ENCODE measurements around the gene PRR35. TPM values are rescaled to one million over a fixed set of nuclear protein-coding genes. Genes with fewer than 3 reads are reported as not detected.

PRR35 gene
- total RNA-seq, 2 donors from 2014 or later: 0.42 TPM; not detected in 1

DNA sequence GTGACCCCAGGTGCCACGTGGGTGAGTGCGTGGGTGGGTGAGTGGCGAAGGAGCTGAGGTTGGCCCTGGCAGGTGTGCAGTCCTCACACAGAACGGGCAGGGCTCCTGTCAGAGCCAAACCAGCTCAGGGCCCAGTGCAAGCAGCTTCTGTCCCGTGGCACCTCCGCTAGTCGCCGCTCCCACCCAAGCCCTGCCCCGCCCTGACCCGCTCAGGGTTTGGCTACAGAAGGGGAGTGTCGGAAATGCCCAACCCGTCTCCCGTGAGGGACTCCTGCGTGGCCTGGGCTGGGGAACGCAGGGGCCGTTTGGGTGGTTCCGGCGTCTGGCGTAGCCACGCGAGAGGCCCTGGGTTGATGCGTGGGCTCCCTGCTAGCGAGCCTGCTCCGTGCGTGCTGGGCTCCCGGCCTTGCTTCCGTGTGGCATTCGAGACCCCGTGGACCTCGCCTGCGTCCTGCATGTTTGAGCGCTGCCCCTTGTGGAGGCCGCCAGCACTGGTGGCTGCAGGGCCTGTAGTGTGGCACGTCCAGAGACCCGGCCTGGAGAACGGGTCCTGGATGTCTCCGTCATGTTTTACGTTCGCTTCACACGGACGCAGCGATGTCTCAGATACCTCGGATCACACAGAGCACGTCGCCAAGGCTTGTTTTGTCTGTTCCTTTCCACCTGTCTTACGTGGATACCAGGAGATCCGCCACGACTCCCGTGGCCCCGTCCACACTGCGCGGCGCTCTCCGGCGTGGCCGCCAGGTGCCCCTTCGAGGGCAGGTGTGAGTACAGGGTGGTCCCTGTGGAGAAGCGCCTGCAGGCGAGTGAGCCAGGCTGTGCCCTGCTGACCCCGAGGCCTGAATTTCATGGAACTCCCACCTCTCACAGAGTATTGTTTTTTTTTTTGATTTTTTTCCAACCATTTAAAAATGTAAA lies 22.5 kb upstream of the PRR35 start:
- Histone ChIP-seq H3K36me3 (no peaks in the 10 kb centered on the region), H3K4me3 (no peak overlapping the region), H3K4me1 (ENCODE audit: control insufficient read depth in 1 of 2, low read depth in 2 of 2) (no peaks in the 10 kb centered on the region), H3K27ac (no peak overlapping the region), H3K9me3 (no peaks in the 10 kb centered on the region), H3K27me3 (replicated peaks; ENCODE audit: insufficient read depth) (no peaks in the 10 kb centered on the region)
- ATAC-seq (ENCODE audit: insufficient number of reproducible peaks, low FRiP score, low read depth) (no peak), DNase-seq (ENCODE audit: low spot score) (no peak)
- TF ChIP-seq, protein P1, sequence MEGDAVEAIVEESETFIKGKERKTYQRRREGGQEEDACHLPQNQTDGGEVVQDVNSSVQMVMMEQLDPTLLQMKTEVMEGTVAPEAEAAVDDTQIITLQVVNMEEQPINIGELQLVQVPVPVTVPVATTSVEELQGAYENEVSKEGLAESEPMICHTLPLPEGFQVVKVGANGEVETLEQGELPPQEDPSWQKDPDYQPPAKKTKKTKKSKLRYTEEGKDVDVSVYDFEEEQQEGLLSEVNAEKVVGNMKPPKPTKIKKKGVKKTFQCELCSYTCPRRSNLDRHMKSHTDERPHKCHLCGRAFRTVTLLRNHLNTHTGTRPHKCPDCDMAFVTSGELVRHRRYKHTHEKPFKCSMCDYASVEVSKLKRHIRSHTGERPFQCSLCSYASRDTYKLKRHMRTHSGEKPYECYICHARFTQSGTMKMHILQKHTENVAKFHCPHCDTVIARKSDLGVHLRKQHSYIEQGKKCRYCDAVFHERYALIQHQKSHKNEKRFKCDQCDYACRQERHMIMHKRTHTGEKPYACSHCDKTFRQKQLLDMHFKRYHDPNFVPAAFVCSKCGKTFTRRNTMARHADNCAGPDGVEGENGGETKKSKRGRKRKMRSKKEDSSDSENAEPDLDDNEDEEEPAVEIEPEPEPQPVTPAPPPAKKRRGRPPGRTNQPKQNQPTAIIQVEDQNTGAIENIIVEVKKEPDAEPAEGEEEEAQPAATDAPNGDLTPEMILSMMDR (IDR thresholded peaks at IDR 0.05): no peak

GRCh38 chr16:539901-540530 lies 20.2 kb upstream of the PRR35 start:
- H3K27me3 ChIP-seq (replicated peaks; ENCODE audit: insufficient read depth): no peaks in the 10 kb centered on the region
- no peak overlapping the region for H3K27ac ChIP-seq
- no peak overlapping the region for H3K4me3 ChIP-seq
- no peaks in the 10 kb centered on the region for H3K4me1 ChIP-seq (ENCODE audit: control insufficient read depth in 1 of 2, low read depth in 2 of 2)
- no peak for DNase-seq (ENCODE audit: low spot score)
- no peak for ATAC-seq (ENCODE audit: insufficient number of reproducible peaks, low FRiP score, low read depth)
- no peaks in the 10 kb centered on the region for H3K9me3 ChIP-seq
- TF ChIP-seq, protein P1 (IDR thresholded peaks at IDR 0.05): no peak
- H3K36me3 ChIP-seq: no peaks in the 10 kb centered on the region

DNA sequence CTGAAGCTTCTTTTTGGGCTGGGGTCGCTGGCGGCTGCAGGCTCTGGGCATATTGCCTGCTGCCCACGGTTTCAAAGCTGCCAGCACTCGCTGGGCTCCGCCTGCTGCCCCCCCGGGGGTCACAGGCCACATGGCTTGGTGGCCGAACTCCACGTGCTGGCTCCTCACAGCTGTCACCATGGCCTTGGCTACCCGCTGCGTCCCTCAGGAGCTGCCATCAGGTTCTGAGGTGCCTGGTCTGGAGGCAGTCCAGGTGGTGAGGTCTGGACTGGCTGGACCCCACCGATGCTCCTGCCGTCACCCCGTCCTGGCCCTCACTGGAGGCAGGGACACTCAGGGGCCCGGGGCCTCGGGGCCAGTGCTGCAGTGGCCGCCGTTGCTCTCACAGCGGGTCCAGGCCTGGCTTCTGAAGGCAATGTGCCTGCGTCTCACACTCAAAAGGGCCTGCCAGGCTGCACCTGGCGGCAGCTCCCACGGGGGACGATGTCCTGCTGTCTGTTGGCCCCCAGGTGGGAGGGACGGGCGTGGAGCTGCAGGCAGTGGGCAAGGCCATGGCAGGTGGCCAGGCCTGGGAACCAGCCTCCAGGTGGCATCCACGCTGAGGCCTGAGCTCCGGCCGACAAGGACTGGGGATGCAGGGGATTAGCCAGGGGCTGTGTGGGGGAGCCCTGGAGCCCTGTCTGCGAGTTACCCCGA lies 19.4 kb upstream of the PRR35 start:
- no peaks in the 10 kb centered on the region for H3K36me3 ChIP-seq
- no peaks in the 10 kb centered on the region for H3K4me1 ChIP-seq (ENCODE audit: control insufficient read depth in 1 of 2, low read depth in 2 of 2)

GRCh38 chr16:543301-544164 lies 16.7 kb upstream of the PRR35 start:
- Histone ChIP-seq H3K4me1 (ENCODE audit: control insufficient read depth in 1 of 2, low read depth in 2 of 2) (no peaks in the 10 kb centered on the region), H3K36me3 (peaks cover 5% of the 10 kb centered on the region), H3K9me3 (no peaks in the 10 kb centered on the region), H3K4me3 (no peak overlapping the region), H3K27me3 (replicated peaks; ENCODE audit: insufficient read depth) (no peaks in the 10 kb centered on the region), H3K27ac (no peak overlapping the region)
- TF ChIP-seq, protein P1 (IDR thresholded peaks at IDR 0.05): no peak
- no peak for DNase-seq (ENCODE audit: low spot score)
- ATAC-seq (ENCODE audit: insufficient number of reproducible peaks, low FRiP score, low read depth): no peak

More for the DNA sequence above, 19.4 kb upstream of the PRR35 start:
- no peak overlapping the region for H3K27ac ChIP-seq
- DNase-seq (ENCODE audit: low spot score) (no peak), ATAC-seq (ENCODE audit: insufficient number of reproducible peaks, low FRiP score, low read depth) (no peak)
- TF ChIP-seq, protein P1 (IDR thresholded peaks at IDR 0.05): no peak
- no peak overlapping the region for H3K4me3 ChIP-seq
- no peaks in the 10 kb centered on the region for H3K27me3 ChIP-seq (replicated peaks; ENCODE audit: insufficient read depth)
- no peaks in the 10 kb centered on the region for H3K9me3 ChIP-seq

Data from thoracic aorta (tissue), 2 donors.